GM20000 (cell line): Measurements from ENCODE around the gene HNRNPR.

Experiments used
- DNase-seq: peaks from one replicate; pipeline ENCODE4 v3.0.0; 2012; ENCODE audit warnings: low spot score
- TF ChIP-seq, protein P1 (sequence below): IDR thresholded peaks from 2 replicates; pipeline ENCODE4 v1.5.1; 2012; ENCODE audit warnings: mild to moderate bottlenecking, control low read depth; ENCODE audit errors: extremely low read depth, missing control alignments

HNRNPR gene

DNA sequence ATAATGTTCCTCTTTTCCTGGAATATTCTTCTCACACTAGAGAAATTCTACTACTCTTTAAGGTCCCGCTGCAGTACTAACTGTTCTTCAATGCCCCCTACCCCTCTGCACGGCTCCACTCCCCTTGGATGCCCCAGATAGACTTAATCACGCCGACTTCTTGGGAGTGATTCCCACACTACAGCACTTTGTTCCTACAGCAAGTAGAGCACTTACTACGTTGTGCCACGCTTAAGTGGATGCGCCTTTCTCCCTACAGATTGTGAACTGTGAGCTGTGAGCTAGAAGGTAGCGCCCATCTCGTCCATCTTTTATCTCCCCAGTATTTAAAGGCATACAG is 23.3 kb upstream of the HNRNPR start:
- DNase-seq = no peak
- TF ChIP-seq, protein P1, sequence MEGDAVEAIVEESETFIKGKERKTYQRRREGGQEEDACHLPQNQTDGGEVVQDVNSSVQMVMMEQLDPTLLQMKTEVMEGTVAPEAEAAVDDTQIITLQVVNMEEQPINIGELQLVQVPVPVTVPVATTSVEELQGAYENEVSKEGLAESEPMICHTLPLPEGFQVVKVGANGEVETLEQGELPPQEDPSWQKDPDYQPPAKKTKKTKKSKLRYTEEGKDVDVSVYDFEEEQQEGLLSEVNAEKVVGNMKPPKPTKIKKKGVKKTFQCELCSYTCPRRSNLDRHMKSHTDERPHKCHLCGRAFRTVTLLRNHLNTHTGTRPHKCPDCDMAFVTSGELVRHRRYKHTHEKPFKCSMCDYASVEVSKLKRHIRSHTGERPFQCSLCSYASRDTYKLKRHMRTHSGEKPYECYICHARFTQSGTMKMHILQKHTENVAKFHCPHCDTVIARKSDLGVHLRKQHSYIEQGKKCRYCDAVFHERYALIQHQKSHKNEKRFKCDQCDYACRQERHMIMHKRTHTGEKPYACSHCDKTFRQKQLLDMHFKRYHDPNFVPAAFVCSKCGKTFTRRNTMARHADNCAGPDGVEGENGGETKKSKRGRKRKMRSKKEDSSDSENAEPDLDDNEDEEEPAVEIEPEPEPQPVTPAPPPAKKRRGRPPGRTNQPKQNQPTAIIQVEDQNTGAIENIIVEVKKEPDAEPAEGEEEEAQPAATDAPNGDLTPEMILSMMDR = no peak

DNA sequence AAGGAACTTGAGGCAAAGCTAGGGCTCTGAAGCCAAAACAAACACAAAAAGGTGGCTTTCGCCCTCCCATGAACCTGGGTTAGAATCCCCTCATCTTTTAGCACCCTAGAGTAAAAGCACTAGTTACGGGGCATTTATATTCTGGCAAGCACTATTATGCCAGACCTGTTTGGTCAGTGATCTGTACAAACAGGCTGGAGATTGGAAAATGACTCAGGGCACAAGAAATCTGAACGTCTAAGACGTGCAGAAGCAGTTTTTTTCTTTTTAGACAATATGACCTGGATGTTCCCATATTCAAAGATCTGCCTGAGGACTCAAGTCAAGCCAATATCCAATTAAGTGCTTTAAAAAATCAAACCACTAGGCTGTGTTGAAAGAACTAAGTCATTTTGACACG is 22.5 kb upstream of the HNRNPR start:
- TF ChIP-seq, protein P1 = no peak
- DNase-seq = no peak

- no peak for DNase-seq
- TF ChIP-seq, protein P1 = no peak
Observed at GRCh38 chr1:23366146-23366545, 22.1 kb upstream of the HNRNPR start.

DNA sequence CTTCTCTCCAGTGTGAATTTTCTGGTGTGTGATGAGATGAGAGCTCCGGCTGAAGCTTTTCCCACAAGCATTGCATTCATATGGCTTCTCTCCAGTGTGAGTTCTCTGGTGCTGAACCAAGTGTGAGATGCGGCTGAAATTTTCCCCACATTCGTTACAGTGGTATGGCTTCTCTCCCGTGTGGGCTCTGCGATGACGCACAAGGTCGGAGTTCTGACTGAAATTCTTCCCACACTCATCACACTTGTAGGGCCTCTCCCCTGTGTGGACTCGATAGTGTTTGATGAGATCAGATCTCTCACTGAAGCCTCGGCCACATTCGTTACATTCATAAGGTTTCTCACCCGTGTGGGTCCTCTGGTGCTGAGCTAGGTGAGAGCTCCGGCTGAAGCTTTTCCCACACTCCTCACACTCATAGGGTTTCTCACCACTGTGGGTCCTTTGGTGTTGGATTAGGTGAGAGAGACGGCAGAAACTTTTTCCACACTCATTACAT is 18.2 kb upstream of the HNRNPR start:
- no peak for DNase-seq
- TF ChIP-seq, protein P1 = no peak

DNA sequence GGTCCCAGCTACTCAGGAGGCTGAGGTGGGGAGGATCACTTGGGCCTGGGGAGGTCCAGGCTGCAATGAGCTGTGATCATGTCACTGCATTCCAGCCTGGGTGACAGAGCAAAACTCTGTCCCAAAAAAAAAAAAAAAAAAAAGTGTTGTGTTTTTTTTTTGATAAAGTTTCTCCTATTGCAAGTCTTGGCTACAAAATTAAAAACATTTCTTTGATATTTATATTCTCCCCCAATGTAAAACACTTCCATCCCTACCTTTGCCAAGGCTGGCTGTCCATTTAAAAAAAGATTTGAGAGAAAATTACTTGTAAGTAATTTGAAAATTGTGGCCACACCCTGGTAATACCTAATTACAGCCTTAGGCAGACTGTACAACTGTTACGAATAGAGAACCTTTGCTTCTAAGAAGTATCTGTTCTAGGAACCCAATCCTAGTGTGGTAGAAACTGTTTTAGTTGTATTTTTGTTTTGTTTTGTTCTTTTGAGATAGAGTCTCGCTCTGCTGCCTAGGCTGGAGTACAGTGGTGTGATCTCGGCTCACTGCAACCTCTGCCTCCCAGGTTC is 14.3 kb upstream of the HNRNPR start:
- TF ChIP-seq, protein P1 = no peak
- no peak for DNase-seq

GRCh38 chr1:23357138-23357908 is 13.2 kb upstream of the HNRNPR start:
- DNase-seq = no peak
- TF ChIP-seq, protein P1 = no peak

DNA sequence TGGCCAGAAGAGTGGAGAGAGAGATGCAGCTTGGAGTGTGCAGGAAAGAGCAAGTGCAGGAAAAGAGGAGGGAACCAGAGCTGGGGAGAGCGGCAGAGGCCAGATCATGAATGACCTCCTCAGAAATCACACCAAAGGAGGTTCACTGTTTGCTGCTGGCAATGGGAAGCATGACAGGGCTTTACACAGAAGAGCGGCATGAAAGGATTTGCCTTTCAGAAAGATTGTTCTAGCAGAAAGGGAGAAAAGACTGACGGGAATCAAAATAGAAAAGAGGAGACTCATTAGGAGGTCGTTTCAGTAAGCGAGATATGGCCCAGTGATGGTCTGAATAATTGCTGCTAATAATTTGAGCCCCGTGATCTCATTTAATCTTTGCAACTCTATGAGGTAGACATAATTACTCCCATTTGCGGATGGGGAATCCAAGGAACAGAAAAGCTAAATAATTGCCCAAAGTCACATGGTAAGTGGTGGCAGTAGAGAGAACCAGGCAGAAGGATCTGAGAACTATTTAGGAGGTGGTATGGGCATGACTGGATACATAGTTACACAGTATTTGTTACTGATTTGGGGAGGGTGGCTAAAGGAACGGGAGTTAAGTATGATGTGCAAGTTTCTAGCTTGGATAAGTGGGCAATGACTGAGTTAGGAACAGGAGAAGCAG is 12.5 kb upstream of the HNRNPR start:
- TF ChIP-seq, protein P1 = no peak
- DNase-seq = no peak
